Measurements from ENCODE around the gene ZNF14.

GRCh38 chr19:19670070-19670551, 62.8 kb downstream of the ZNF14 start:
- TF ChIP-seq ZZZ3 (CRISPR knock-in tag; IDR thresholded peaks at IDR 0.05; ENCODE audit: borderline replicate concordance) (no peak), PAF1 (CRISPR knock-in tag; IDR thresholded peaks at IDR 0.05) (no peak), CTCF (CRISPR knock-in tag; IDR thresholded peaks at IDR 0.05) (no peak), ATF2 (CRISPR knock-in tag; IDR thresholded peaks at IDR 0.05) (no peak), BRF2 (CRISPR knock-in tag; IDR thresholded peaks at IDR 0.05) (no peak), ZNF503 (CRISPR knock-in tag; IDR thresholded peaks at IDR 0.05) (no peak)
